IMR-90 (cell line): Measurements from ENCODE around the gene SLC22A4. TPM values are rescaled to one million over a fixed set of nuclear protein-coding genes. Genes with fewer than 3 reads are reported as not detected.

Experiments used
- ATAC-seq: fragments of 200-7000 bp; cut with Tn5 transposase; 2 replicates; pipeline ENCODE4 v1.9.1; 2020; ENCODE audit warnings: low read depth, mild to moderate bottlenecking, moderate library complexity
- BruUV-seq: library from RNA; stranded (reverse); fragments of 400-500 nt; replicated peaks from 2 replicates; lab custom pipeline; 2021; lab: Mats Ljungman, UMichigan
- CTCF ChIA-PET: fragments of 300-600 bp; formaldehyde crosslinking; extraction: SDS; loops from one replicate; lab custom pipeline; 2021; ENCODE audit warnings: antibody characterized with exemption; lab: Yijun Ruan, JAX
- POLR2A ChIA-PET: fragments of 300-600 bp; sonication (Branson Sonifier 250); formaldehyde crosslinking; loops from one replicate; lab custom pipeline; 2022; ENCODE audit warnings: antibody characterized with exemption; ENCODE audit not compliant: unreplicated experiment; lab: Charles Lee
- DNase-seq: peaks from one replicate; pipeline ENCODE4 v3.0.0; 2013
- H2AFZ ChIP-seq: replicated peaks from 2 replicates; pipeline ENCODE3; 2013; ENCODE audit warnings: low read length, mild to moderate bottlenecking; ENCODE audit not compliant: poor library complexity
- H2AK5ac ChIP-seq: 2 replicates; pipeline ENCODE4 v1.6.1; 2013; ENCODE audit warnings: low read depth, low read length, inconsistent platforms
- H2AK9ac ChIP-seq: replicated peaks from 2 replicates; pipeline ENCODE3; 2013; ENCODE audit warnings: mild to moderate bottlenecking, low read depth, low read length, moderate library complexity; ENCODE audit not compliant: poor library complexity
- H2BK120ac ChIP-seq: 2 replicates; pipeline ENCODE4 v1.6.1; 2013; ENCODE audit warnings: low read depth, low read length, inconsistent platforms
- H2BK15ac ChIP-seq: 3 replicates; pipeline ENCODE4 v1.6.1; 2013; ENCODE audit warnings: low read depth, low read length, inconsistent platforms
- H2BK20ac ChIP-seq: 2 replicates; pipeline ENCODE4 v1.6.1; 2013; ENCODE audit warnings: low read depth, mild to moderate bottlenecking, inconsistent platforms, low read length, moderate library complexity
- H2BK5ac ChIP-seq: 2 replicates; pipeline ENCODE4 v1.6.1; 2013; ENCODE audit warnings: mild to moderate bottlenecking, low read depth, low read length, inconsistent platforms; ENCODE audit not compliant: poor library complexity, severe bottlenecking
- H3K14ac ChIP-seq: replicated peaks from 2 replicates; pipeline ENCODE4 v1.6.1; 2013; ENCODE audit warnings: low read depth, low read length, inconsistent platforms
- H3K18ac ChIP-seq: 2 replicates; pipeline ENCODE4 v1.6.1; 2013; ENCODE audit warnings: low read depth, low read length, control low read depth
- H3K23ac ChIP-seq: 2 replicates; pipeline ENCODE4 v1.6.1; 2013; ENCODE audit warnings: low read depth, low read length, inconsistent platforms
- H3K27ac ChIP-seq: 2 replicates; pipeline ENCODE4 v1.5.1; 2013; ENCODE audit warnings: mild to moderate bottlenecking, control low read depth, low read length; ENCODE audit not compliant: insufficient read depth
- H3K27me3 ChIP-seq: 2 replicates; pipeline ENCODE4 v1.6.1; 2013; ENCODE audit warnings: low read length; ENCODE audit not compliant: control insufficient read depth, insufficient read depth
- H3K36me3 ChIP-seq: 2 replicates; pipeline ENCODE4 v1.6.1; 2013; ENCODE audit warnings: low read length, mixed read lengths; ENCODE audit not compliant: control insufficient read depth, insufficient read depth
- H3K4ac ChIP-seq: 2 replicates; pipeline ENCODE4 v1.6.1; 2013; ENCODE audit warnings: low read depth, low read length, inconsistent platforms
- H3K4me1 ChIP-seq: 2 replicates; pipeline ENCODE4 v1.6.1; 2013; ENCODE audit warnings: low read length, mixed read lengths; ENCODE audit not compliant: control insufficient read depth, insufficient read depth
- H3K4me2 ChIP-seq: 2 replicates; pipeline ENCODE4 v1.6.1; 2013; ENCODE audit warnings: low read depth, mild to moderate bottlenecking, control low read depth, low read length, moderate library complexity
- H3K4me3 ChIP-seq: 2 replicates; pipeline ENCODE4 v1.5.1; 2013; ENCODE audit warnings: low read depth, mild to moderate bottlenecking, control low read depth, low read length, moderate library complexity; ENCODE audit not compliant: insufficient read depth
- H3K56ac ChIP-seq: 2 replicates; pipeline ENCODE4 v1.6.1; 2013; ENCODE audit warnings: low read length, inconsistent platforms; ENCODE audit not compliant: insufficient read depth; ENCODE audit errors: extremely low read depth
- H3K79me1 ChIP-seq, 2 experiments: 2 replicates each; pipeline ENCODE4 v1.6.1; 2013; ENCODE audit warnings: low read length in 2 of 2, inconsistent platforms in 1 of 2, low read depth in 1 of 2
- H3K9ac ChIP-seq: 2 replicates; pipeline ENCODE4 v1.6.1; 2013; ENCODE audit warnings: low read depth, low read length, control low read depth
- H3K9me1 ChIP-seq: 2 replicates; pipeline ENCODE4 v1.6.1; 2013; ENCODE audit warnings: low read length, inconsistent platforms; ENCODE audit not compliant: insufficient read depth
- H3K9me3 ChIP-seq: 2 replicates; pipeline ENCODE4 v1.6.1; 2013; ENCODE audit warnings: low read length; ENCODE audit not compliant: control insufficient read depth, insufficient read depth
- H4K20me1 ChIP-seq: 2 replicates; pipeline ENCODE4 v1.6.1; 2013; ENCODE audit warnings: low read length, inconsistent platforms; ENCODE audit not compliant: insufficient read depth
- H4K5ac ChIP-seq: 2 replicates; pipeline ENCODE4 v1.6.1; 2013; ENCODE audit warnings: mild to moderate bottlenecking, low read depth, low read length, control low read depth
- H4K8ac ChIP-seq, 2 experiments: 2 replicates each; pipeline ENCODE4 v1.6.1; 2013; ENCODE audit warnings: low read depth in 2 of 2, low read length in 2 of 2, control low read depth in 1 of 2, inconsistent platforms in 1 of 2
- H4K91ac ChIP-seq: 2 replicates; pipeline ENCODE4 v1.6.1; 2013; ENCODE audit warnings: low read depth, low read length, inconsistent platforms; ENCODE audit not compliant: insufficient read depth
- MAZ ChIP-seq: IDR thresholded peaks from 2 replicates; pipeline ENCODE4 v1.6.1; 2012; ENCODE audit warnings: low read depth, mild to moderate bottlenecking, low read length, improper control_type of control experiment, moderate library complexity, borderline replicate concordance
- MXI1 ChIP-seq: IDR thresholded peaks from 2 replicates; pipeline ENCODE4 v1.6.1; 2012; ENCODE audit warnings: low read depth, mild to moderate bottlenecking, low read length, moderate library complexity, borderline replicate concordance
- NFE2L2 ChIP-seq: fragments of 150-350 bp; IDR thresholded peaks from 2 replicates; pipeline ENCODE4 v1.6.1; 2016; ENCODE audit warnings: low read depth, mild to moderate bottlenecking, low read length
- WGBS, 2 experiments: methylation state at CpG; one replicate each; pipeline versions ENCODE4 v1.1.5 to v1.1.7; 2013; ENCODE audit warnings: missing lambda C conversion rate in 2 of 2; ENCODE audit not compliant: insufficient read length in 1 of 2; ENCODE audit errors: extremely low coverage in 2 of 2; 5-methylcytosine and 5-hydroxymethylcytosine counted together
- dilution Hi-C: fragments of 300-500 bp; cut with HindIII; formaldehyde crosslinking; loops from one replicate; pipeline ENCODE4 v1.14.3; 2018; ENCODE audit warnings: low sequenced_read_pairs; ENCODE audit not compliant: unreplicated experiment
- in situ Hi-C: fragments of 300-500 bp; cut with MboI; formaldehyde crosslinking; loops from 3 replicates; pipeline ENCODE4 v1.14.3; 2019; ENCODE audit warnings: low sequenced_read_pairs, inconsistent platforms, mixed read lengths
- intact Hi-C: fragments of 100-400 bp; cut with micrococcal nuclease; formaldehyde crosslinking; loops from 2 replicates; pipeline ENCODE4 v1.10.0; 2022
- polyA plus RNA-seq, 3 experiments: library from polyadenylated mRNA; depleted of rRNA; stranded (reverse); fragments of >200 nt; gene quantifications; 2 replicates each; pipeline ENCODE4 v1.2.3, GENCODE V29; 2012; ENCODE audit warnings: low replicate concordance in 1 of 3
- total RNA-seq: library from RNA; depleted of rRNA; stranded (reverse); fragments of >200 nt; gene quantifications from 2 replicates; pipeline ENCODE4 v1.2.3, GENCODE V29; 2012

Gene SLC22A4
- total and polyA plus RNA-seq, 2 of the 4 experiments (the other 2 are of a cell fraction), result 2.6 to 3.2 TPM

- no peak for TF ChIP-seq NFE2L2
- no peak for TF ChIP-seq MXI1
Measured at GRCh38 chr5:132272311-132273210, 21.6 kb upstream of the SLC22A4 start (continued).

DNA sequence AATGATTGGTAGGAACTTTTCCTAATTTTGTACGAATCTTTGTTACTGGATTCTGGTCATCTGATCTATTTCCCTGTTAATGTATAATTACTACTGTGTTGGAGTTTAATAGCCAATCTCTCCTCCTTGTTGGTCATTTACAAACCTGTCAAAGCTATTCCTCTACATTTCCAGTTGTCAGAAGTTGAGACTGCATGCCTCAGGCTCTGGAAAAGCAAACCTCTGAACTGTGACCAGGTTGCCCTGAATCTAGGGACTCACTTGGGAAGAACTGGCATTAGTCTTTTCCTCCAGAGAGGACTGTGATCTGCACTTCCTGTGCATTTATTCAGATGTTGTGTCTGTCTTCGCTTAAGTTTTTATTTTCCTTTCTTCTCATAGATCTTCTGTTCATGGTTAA is 20.6 kb upstream of the SLC22A4 start:
- CTCF ChIA-PET, result interaction anchor here (1.0 to 1.4 kb wide), 2 partner anchors 13 to 36 kb away, joined by 3 read pairs; no protein-coding TSS in a partner anchor
- no peak for DNase-seq

More for the DNA sequence above, 20.6 kb upstream of the SLC22A4 start:
- Histone ChIP-seq H2BK20ac (no peak overlapping the region), H3K56ac (no peak overlapping the region), H3K4ac (no peak overlapping the region), H3K4me3 (no peak overlapping the region), H4K8ac (no peak overlapping the region), H3K18ac (no peak overlapping the region), H2AFZ (no peak overlapping the region), H3K4me2 (no peak overlapping the region), H2BK120ac (no peak overlapping the region), H2AK5ac (no peak overlapping the region), H3K14ac (no peak overlapping the region), H3K9me1 (peaks cover 15% of the 10 kb centered on the region), H2BK5ac (no peak overlapping the region), H3K27me3 (no peaks in the 10 kb centered on the region), H3K4me1 (peaks cover 18% of the 10 kb centered on the region), H3K27ac (no peak overlapping the region), H3K9me3 (no peaks in the 10 kb centered on the region), H4K5ac (no peak overlapping the region), H4K20me1 (peaks cover 3% of the 10 kb centered on the region), H3K79me1 (peaks cover under 1 to 22% of the 10 kb centered on the region in 2 experiments; a peak in 2 of 4 replicates), H3K9ac (no peak overlapping the region), H4K91ac (no peak overlapping the region), H3K23ac (no peak overlapping the region), H3K36me3 (peaks cover 39% of the 10 kb centered on the region), H2BK15ac (no peak overlapping the region), H2AK9ac (no peak overlapping the region)
- POLR2A ChIA-PET, result no interaction called here
- dilution Hi-C loops, result no loop called here
- no TSS peak for BruUV-seq
- intact Hi-C loops, result no loop called here
- WGBS, 2 experiments, result no CpG with 5 or more reads among the region's 2 CpGs
- in situ Hi-C loops, result no loop called here
- ATAC-seq, result no peak
- TF ChIP-seq MAZ, result no peak
